ENCODE results near the gene DPF1.

DPF1 gene

DNA sequence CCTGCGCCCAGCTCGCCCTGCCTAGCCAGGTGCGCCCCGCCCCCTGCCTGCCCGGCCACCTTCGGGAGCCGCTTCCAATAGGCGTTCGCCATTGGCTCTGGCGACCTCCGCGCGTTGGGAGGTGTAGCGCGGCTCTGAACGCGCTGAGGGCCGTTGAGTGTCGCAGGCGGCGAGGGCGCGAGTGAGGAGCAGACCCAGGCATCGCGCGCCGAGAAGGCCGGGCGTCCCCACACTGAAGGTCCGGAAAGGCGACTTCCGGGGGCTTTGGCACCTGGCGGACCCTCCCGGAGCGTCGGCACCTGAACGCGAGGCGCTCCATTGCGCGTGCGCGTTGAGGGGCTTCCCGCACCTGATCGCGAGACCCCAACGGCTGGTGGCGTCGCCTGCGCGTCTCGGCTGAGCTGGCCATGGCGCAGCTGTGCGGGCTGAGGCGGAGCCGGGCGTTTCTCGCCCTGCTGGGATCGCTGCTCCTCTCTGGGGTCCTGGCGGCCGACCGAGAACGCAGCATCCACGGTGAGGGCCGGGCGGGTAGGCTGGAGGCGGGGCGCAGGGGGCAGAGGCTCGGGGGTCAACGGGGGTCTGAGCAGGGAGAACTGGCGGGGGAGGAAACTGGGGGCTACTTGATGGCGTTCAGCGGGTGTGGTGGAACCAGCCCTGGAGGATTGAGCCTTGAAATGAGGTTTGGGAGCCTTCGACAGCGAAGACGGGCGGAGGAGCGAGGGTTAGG, 40.6 kb upstream of the DPF1 start, which contains the start of gene SPINT2 (continued):
- TF ChIP-seq, protein P1, sequence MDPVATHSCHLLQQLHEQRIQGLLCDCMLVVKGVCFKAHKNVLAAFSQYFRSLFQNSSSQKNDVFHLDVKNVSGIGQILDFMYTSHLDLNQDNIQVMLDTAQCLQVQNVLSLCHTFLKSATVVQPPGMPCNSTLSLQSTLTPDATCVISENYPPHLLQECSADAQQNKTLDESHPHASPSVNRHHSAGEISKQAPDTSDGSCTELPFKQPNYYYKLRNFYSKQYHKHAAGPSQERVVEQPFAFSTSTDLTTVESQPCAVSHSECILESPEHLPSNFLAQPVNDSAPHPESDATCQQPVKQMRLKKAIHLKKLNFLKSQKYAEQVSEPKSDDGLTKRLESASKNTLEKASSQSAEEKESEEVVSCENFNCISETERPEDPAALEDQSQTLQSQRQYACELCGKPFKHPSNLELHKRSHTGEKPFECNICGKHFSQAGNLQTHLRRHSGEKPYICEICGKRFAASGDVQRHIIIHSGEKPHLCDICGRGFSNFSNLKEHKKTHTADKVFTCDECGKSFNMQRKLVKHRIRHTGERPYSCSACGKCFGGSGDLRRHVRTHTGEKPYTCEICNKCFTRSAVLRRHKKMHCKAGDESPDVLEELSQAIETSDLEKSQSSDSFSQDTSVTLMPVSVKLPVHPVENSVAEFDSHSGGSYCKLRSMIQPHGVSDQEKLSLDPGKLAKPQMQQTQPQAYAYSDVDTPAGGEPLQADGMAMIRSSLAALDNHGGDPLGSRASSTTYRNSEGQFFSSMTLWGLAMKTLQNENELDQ (tag by site-specific recombination; IDR thresholded peaks at IDR 0.05; ENCODE audit: low read depth) = no peak
- TF ChIP-seq ZNF223 (tag by site-specific recombination; IDR thresholded peaks at IDR 0.05) (no peak), ZNF2 (tag by site-specific recombination; IDR thresholded peaks at IDR 0.05) (peak; percentile 85), ZNF747 (tag by site-specific recombination; IDR thresholded peaks at IDR 0.05) (no peak), ZNF350 (tag by site-specific recombination; IDR thresholded peaks at IDR 0.05) (no peak), ZNF175 (tag by site-specific recombination; IDR thresholded peaks at IDR 0.05) (no peak), ZNF473 (tag by site-specific recombination; IDR thresholded peaks at IDR 0.05) (no peak), SETDB1 (IDR thresholded peaks at IDR 0.05; ENCODE audit: insufficient read length, low read length) (no peak), GFI1B (tag by site-specific recombination; IDR thresholded peaks at IDR 0.05) (no peak), BCL11B (tag by site-specific recombination; IDR thresholded peaks at IDR 0.05; ENCODE audit: low read depth) (no peak; the same call in 1 of the 2 replicates), ZNF24 (tag by site-specific recombination; IDR thresholded peaks at IDR 0.05) (0 out of 2 replicates have a peak, but pooled peaks have one; percentile 4), ZNF521 (tag by site-specific recombination; IDR thresholded peaks at IDR 0.05) (no peak), GLI2 (tag by site-specific recombination; IDR thresholded peaks at IDR 0.05; ENCODE audit: borderline replicate concordance, low read depth) (no peak), ZNF266 (tag by site-specific recombination; IDR thresholded peaks at IDR 0.05; ENCODE audit: low read depth) (no peak), ZNF366 (tag by site-specific recombination; conservative IDR thresholded peaks at IDR 0.05) (no peak), YY2 (tag by site-specific recombination; IDR thresholded peaks at IDR 0.05) (peak; percentile 82), ZNF707 (tag by site-specific recombination; IDR thresholded peaks at IDR 0.05) (no peak), ZSCAN23 (tag by site-specific recombination; IDR thresholded peaks at IDR 0.05) (no peak; the same call in 1 of the 2 replicates), ZNF658 (tag by site-specific recombination; IDR thresholded peaks at IDR 0.05) (no peak), ZNF558 (tag by site-specific recombination; IDR thresholded peaks at IDR 0.05) (no peak), ZFP37 (tag by site-specific recombination; IDR thresholded peaks at IDR 0.05) (peak; percentile 75; the same call in 1 of the 2 replicates), ZSCAN30 (tag by site-specific recombination; IDR thresholded peaks at IDR 0.05) (peak; percentile 19; the same call in 1 of the 2 replicates), ZNF132 (tag by site-specific recombination; IDR thresholded peaks at IDR 0.05; ENCODE audit: borderline replicate concordance) (no peak), ZNF157 (tag by site-specific recombination; IDR thresholded peaks at IDR 0.05) (no peak)
- TF ChIP-seq, protein P2, sequence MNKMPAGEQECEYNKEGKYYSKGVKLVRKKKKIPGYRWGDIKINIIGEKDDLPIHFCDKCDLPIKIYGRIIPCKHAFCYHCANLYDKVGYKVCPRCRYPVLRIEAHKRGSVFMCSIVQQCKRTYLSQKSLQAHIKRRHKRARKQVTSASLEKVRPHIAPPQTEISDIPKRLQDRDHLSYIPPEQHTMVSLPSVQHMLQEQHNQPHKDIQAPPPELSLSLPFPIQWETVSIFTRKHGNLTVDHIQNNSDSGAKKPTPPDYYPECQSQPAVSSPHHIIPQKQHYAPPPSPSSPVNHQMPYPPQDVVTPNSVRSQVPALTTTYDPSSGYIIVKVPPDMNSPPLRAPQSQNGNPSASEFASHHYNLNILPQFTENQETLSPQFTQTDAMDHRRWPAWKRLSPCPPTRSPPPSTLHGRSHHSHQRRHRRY (tag by site-specific recombination; IDR thresholded peaks at IDR 0.05) = no peak
- TF ChIP-seq, protein P3, sequence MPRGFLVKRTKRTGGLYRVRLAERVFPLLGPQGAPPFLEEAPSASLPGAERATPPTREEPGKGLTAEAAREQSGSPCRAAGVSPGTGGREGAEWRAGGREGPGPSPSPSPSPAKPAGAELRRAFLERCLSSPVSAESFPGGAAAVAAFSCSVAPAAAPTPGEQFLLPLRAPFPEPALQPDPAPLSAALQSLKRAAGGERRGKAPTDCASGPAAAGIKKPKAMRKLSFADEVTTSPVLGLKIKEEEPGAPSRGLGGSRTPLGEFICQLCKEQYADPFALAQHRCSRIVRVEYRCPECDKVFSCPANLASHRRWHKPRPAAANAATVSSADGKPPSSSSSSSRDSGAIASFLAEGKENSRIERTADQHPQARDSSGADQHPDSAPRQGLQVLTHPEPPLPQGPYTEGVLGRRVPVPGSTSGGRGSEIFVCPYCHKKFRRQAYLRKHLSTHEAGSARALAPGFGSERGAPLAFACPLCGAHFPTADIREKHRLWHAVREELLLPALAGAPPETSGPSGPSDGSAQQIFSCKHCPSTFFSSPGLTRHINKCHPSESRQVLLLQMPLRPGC (tag by site-specific recombination; IDR thresholded peaks at IDR 0.05) = peak; percentile 64; the same call in 1 of the 2 replicates
- TF ChIP-seq, protein P4, sequence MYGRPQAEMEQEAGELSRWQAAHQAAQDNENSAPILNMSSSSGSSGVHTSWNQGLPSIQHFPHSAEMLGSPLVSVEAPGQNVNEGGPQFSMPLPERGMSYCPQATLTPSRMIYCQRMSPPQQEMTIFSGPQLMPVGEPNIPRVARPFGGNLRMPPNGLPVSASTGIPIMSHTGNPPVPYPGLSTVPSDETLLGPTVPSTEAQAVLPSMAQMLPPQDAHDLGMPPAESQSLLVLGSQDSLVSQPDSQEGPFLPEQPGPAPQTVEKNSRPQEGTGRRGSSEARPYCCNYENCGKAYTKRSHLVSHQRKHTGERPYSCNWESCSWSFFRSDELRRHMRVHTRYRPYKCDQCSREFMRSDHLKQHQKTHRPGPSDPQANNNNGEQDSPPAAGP (tag by site-specific recombination; IDR thresholded peaks at IDR 0.05) = peak; percentile 56; the same call in 1 of the 2 replicates
- TF ChIP-seq, protein P5, sequence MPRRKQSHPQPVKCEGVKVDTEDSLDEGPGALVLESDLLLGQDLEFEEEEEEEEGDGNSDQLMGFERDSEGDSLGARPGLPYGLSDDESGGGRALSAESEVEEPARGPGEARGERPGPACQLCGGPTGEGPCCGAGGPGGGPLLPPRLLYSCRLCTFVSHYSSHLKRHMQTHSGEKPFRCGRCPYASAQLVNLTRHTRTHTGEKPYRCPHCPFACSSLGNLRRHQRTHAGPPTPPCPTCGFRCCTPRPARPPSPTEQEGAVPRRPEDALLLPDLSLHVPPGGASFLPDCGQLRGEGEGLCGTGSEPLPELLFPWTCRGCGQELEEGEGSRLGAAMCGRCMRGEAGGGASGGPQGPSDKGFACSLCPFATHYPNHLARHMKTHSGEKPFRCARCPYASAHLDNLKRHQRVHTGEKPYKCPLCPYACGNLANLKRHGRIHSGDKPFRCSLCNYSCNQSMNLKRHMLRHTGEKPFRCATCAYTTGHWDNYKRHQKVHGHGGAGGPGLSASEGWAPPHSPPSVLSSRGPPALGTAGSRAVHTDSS (tag by site-specific recombination; IDR thresholded peaks at IDR 0.05) = peak; percentile 38; the same call in 1 of the 2 replicates
- TF ChIP-seq, protein P6, sequence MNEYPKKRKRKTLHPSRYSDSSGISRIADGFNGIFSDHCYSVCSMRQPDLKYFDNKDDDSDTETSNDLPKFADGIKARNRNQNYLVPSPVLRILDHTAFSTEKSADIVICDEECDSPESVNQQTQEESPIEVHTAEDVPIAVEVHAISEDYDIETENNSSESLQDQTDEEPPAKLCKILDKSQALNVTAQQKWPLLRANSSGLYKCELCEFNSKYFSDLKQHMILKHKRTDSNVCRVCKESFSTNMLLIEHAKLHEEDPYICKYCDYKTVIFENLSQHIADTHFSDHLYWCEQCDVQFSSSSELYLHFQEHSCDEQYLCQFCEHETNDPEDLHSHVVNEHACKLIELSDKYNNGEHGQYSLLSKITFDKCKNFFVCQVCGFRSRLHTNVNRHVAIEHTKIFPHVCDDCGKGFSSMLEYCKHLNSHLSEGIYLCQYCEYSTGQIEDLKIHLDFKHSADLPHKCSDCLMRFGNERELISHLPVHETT (tag by site-specific recombination; IDR thresholded peaks at IDR 0.05) = no peak
- TF ChIP-seq, protein P7, sequence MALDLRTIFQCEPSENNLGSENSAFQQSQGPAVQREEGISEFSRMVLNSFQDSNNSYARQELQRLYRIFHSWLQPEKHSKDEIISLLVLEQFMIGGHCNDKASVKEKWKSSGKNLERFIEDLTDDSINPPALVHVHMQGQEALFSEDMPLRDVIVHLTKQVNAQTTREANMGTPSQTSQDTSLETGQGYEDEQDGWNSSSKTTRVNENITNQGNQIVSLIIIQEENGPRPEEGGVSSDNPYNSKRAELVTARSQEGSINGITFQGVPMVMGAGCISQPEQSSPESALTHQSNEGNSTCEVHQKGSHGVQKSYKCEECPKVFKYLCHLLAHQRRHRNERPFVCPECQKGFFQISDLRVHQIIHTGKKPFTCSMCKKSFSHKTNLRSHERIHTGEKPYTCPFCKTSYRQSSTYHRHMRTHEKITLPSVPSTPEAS (tag by site-specific recombination; IDR thresholded peaks at IDR 0.05) = no peak

Data from HEK293 (cell line).